Vagina (tissue), 2 donors: ENCODE data around the gene GLIPR2.

Experiments
- CTCF ChIP-seq, 3 experiments: fragments of 450-650 bp in 2 of 3; fragments of 200-600 bp in 1 of 3; sonication (generic) in 1 of 3; IDR thresholded peaks; one replicate each; pipeline ENCODE4 v1.5.1; 2017 to 2019; ENCODE audit warnings: antibody characterized with exemption in 3 of 3, mild to moderate bottlenecking in 2 of 3, moderate library complexity in 2 of 3
- POLR2A ChIP-seq, 2 donors: fragments of 450-650 bp; IDR thresholded peaks; one replicate each; pipeline ENCODE4 v1.6.1; 2017; ENCODE audit warnings: antibody characterized with exemption in 2 of 2, mild to moderate bottlenecking in 2 of 2, moderate library complexity in 2 of 2
- POLR2AphosphoS5 ChIP-seq, 2 donors: sonication (generic); formaldehyde crosslinking; IDR thresholded peaks; one replicate each; pipeline ENCODE4 v1.9.0; 2017; ENCODE audit warnings: antibody characterized with exemption in 2 of 2, mild to moderate bottlenecking in 2 of 2, low read depth in 1 of 2; ENCODE audit not compliant: insufficient read depth in 1 of 2

GRCh38 chr9:36188212-36188611 lies 51.7 kb downstream of the GLIPR2 start:
- TF ChIP-seq CTCF (IDR thresholded peaks at IDR 0.05) (no peak), POLR2AphosphoS5 (IDR thresholded peaks at IDR 0.05; ENCODE audit: insufficient read depth in 1 of 2, low read depth in 1 of 2) (no peak), POLR2A (IDR thresholded peaks at IDR 0.05) (no peak)
